H1 (cell line): ENCODE measurements around the gene ATP8B3. TPM values are rescaled to one million over a fixed set of nuclear protein-coding genes. Genes with fewer than 3 reads are reported as not detected.
A peak's percentile ranks its signal among the peaks of the same experiment; 100 is the strongest.

ENCODE experiments used
- ASH2L ChIP-seq: fragments of 200-600, 300-600 bp; sonication (generic); IDR thresholded peaks from one replicate; pipeline ENCODE4 v1.7.1; 2017; ENCODE audit warnings: low read length
- CHD7 ChIP-seq: fragments of 300-600 bp; sonication (generic); IDR thresholded peaks from 2 replicates; pipeline ENCODE4 v1.7.1; 2012; ENCODE audit warnings: low read length, moderate library complexity, mild to moderate bottlenecking, inconsistent platforms; ENCODE audit not compliant: insufficient replicate concordance
- KDM1A ChIP-seq: fragments of 200-600, 300-600 bp; sonication (generic); IDR thresholded peaks from 2 replicates; pipeline ENCODE4 v1.7.1; 2016; ENCODE audit warnings: mild to moderate bottlenecking, low read length, borderline replicate concordance
- KDM5A ChIP-seq: fragments of 200-600 bp; IDR thresholded peaks from 2 replicates; pipeline ENCODE4 v1.7.1; 2012; ENCODE audit warnings: mild to moderate bottlenecking, low read length, inconsistent platforms, mixed read lengths
- MAFK ChIP-seq: IDR thresholded peaks from 2 replicates; pipeline ENCODE4 v1.6.1; 2012; ENCODE audit warnings: low read depth, mild to moderate bottlenecking, improper control_type of control experiment, low read length
- MAX ChIP-seq: IDR thresholded peaks from 2 replicates; pipeline ENCODE4 v1.6.1; 2012; ENCODE audit warnings: inconsistent platforms
- RBBP5 ChIP-seq: IDR thresholded peaks from 2 replicates; pipeline ENCODE4 v1.7.1; 2012; ENCODE audit warnings: low read depth, mild to moderate bottlenecking, inconsistent platforms, low read length, moderate library complexity, borderline replicate concordance
- RFX5 ChIP-seq: IDR thresholded peaks from 2 replicates; pipeline ENCODE4 v1.6.1; 2011; ENCODE audit warnings: low read depth, low read length, improper control_type of control experiment, borderline replicate concordance
- SIX5 ChIP-seq: IDR thresholded peaks from 2 replicates; pipeline ENCODE4 v1.6.1; 2011; ENCODE audit warnings: mild to moderate bottlenecking, low read depth, low read length
- SP4 ChIP-seq: IDR thresholded peaks from 2 replicates; pipeline ENCODE4 v1.6.1; 2012; ENCODE audit warnings: low read length, inconsistent platforms
- TAF7 ChIP-seq: optimal IDR thresholded peaks from 2 replicates; pipeline ENCODE3; 2011; ENCODE audit warnings: low read depth, mild to moderate bottlenecking, inconsistent platforms, low read length, moderate library complexity, borderline replicate concordance
- polyA plus RNA-seq, 7 experiments: library from polyadenylated mRNA; depleted of rRNA in 3 of 7; stranded (reverse) in 5 of 7; unstranded in 2 of 7; fragments of >200 nt in 5 of 7; fragments of 200-250 nt in 2 of 7; gene quantifications; 1 replicate in 5 of 7; 2 replicates in 1 of 7; 4 replicates in 1 of 7; pipeline versions ENCODE4 v1.2.1 to v1.2.3, GENCODE V29; 2011 to 2013; ENCODE audit warnings: missing spikeins in 2 of 7, mixed read lengths in 2 of 7
- total RNA-seq: library from RNA; stranded (reverse); fragmentation: NEBNext Ultra II Directional; extraction: Animal tissue kit (Norgen Biotek cat#: 25700); gene quantifications from 2 replicates; pipeline ENCODE4 v1.2.1, GENCODE V29; 2021

The ATP8B3 gene
- total and polyA plus RNA-seq, 2 of the 8 experiments (the other 6 are each of a cell fraction or from before 2014, with no cell fraction given), result 4.1 to 9.3 TPM

- TF ChIP-seq CHD7 (no peak), TAF7 (peak; percentile 96), MAFK (no peak), ASH2L (peak; percentile 95), SIX5 (no peak), KDM1A (no peak), RFX5 (no peak), MAX (no peak), RBBP5 (0 out of 2 replicates have a peak, but pooled peaks have one; percentile 13), KDM5A (peak; percentile 70), SP4 (peak; percentile 98)
Measured at GRCh38 chr19:1848399-1849131, 36.5 kb upstream of the ATP8B3 start, which contains the start of gene REXO1 (continued).
